Liver (tissue), 9 donors: ENCODE data around the gene ERGIC1. TPM values are rescaled to one million over a fixed set of nuclear protein-coding genes. Genes with fewer than 3 reads are reported as not detected.

Experiments used
- DNase-seq: peaks from one replicate; pipeline ENCODE4 v3.0.0-alpha.2; 2017; ENCODE audit warnings: low spot score
- H3K27ac ChIP-seq, 2 donors: one replicate each; pipeline ENCODE4 v1.7.0; 2013; ENCODE audit warnings: inconsistent platforms in 2 of 2, low read length in 2 of 2, control low read depth in 1 of 2, low read depth in 1 of 2, mild to moderate bottlenecking in 1 of 2
- H3K27me3 ChIP-seq, 4 donors: one replicate each; pipeline versions ENCODE4 v1.6.1 to v1.7.0; 2013; ENCODE audit warnings: low read length in 3 of 4, inconsistent platforms in 1 of 4, mild to moderate bottlenecking in 1 of 4, moderate library complexity in 1 of 4; ENCODE audit not compliant: control insufficient read depth in 4 of 4, insufficient read depth in 4 of 4
- H3K36me3 ChIP-seq, 4 donors: one replicate each; pipeline versions ENCODE4 v1.6.1 to v1.7.0; 2013; ENCODE audit warnings: low read length in 3 of 4, mild to moderate bottlenecking in 3 of 4, low read depth in 1 of 4, moderate library complexity in 1 of 4; ENCODE audit not compliant: control insufficient read depth in 4 of 4, insufficient read depth in 3 of 4
- H3K4me1 ChIP-seq, 4 donors: one replicate each; pipeline versions ENCODE4 v1.6.1 to v1.7.0; 2013; ENCODE audit warnings: low read length in 3 of 4, mild to moderate bottlenecking in 3 of 4, moderate library complexity in 1 of 4; ENCODE audit not compliant: control insufficient read depth in 4 of 4, insufficient read depth in 4 of 4
- H3K4me3 ChIP-seq, 3 donors: one replicate each; pipeline versions ENCODE4 v1.6.1 to v1.7.0; 2013; ENCODE audit warnings: low read length in 3 of 3, control low read depth in 1 of 3, low read depth in 1 of 3, mild to moderate bottlenecking in 1 of 3
- H3K9ac ChIP-seq, 2 donors: one replicate each; pipeline ENCODE4 v1.7.0; 2013; ENCODE audit warnings: low read length in 2 of 2, mild to moderate bottlenecking in 2 of 2, moderate library complexity in 2 of 2, control low read depth in 1 of 2, low read depth in 1 of 2
- H3K9me3 ChIP-seq, 4 donors: one replicate each; pipeline versions ENCODE4 v1.6.1 to v1.7.0; 2013; ENCODE audit warnings: low read length in 3 of 4; ENCODE audit not compliant: control insufficient read depth in 4 of 4
- ATF3 ChIP-seq: IDR thresholded peaks from 2 replicates; pipeline ENCODE4 v1.6.1; 2016; ENCODE audit warnings: antibody characterized with exemption
- CTCF ChIP-seq: fragments of 150-350 bp; IDR thresholded peaks from 2 replicates; pipeline ENCODE4 v1.5.1; 2017; ENCODE audit warnings: improper control_type of control experiment, low read depth, low read length; ENCODE audit not compliant: missing input control
- EGR1 ChIP-seq, 2 donors: IDR thresholded peaks; 2 replicates each; pipeline ENCODE4 v1.6.1; 2016 to 2018; ENCODE audit warnings: antibody characterized with exemption in 2 of 2, low read depth in 2 of 2
- FOXA1 ChIP-seq: IDR thresholded peaks from 2 replicates; pipeline ENCODE4 v1.6.1; 2016; ENCODE audit warnings: antibody characterized with exemption
- FOXA2 ChIP-seq: IDR thresholded peaks from 2 replicates; pipeline ENCODE4 v1.6.1; 2016; ENCODE audit warnings: antibody characterized with exemption
- GABPA ChIP-seq, 2 donors: IDR thresholded peaks in 1 of 2; conservative IDR thresholded peaks in 1 of 2; 2 replicates each; pipeline ENCODE4 v1.6.1; 2016; ENCODE audit warnings: antibody characterized with exemption in 2 of 2, mild to moderate bottlenecking in 1 of 2, moderate library complexity in 1 of 2
- HNF4A ChIP-seq, 2 donors: conservative IDR thresholded peaks; 2 replicates each; pipeline ENCODE4 v1.6.1; 2016; ENCODE audit warnings: antibody characterized with exemption in 2 of 2, mild to moderate bottlenecking in 2 of 2
- HNF4G ChIP-seq: IDR thresholded peaks from 2 replicates; pipeline ENCODE4 v1.6.1; 2016; ENCODE audit warnings: antibody characterized with exemption
- MAX ChIP-seq: IDR thresholded peaks from 2 replicates; pipeline ENCODE4 v1.6.1; 2016; ENCODE audit warnings: antibody characterized with exemption
- NR2F2 ChIP-seq: IDR thresholded peaks from 2 replicates; pipeline ENCODE4 v1.6.1; 2016; ENCODE audit warnings: antibody characterized with exemption
- REST ChIP-seq: IDR thresholded peaks from 2 replicates; pipeline ENCODE4 v1.6.1; 2016; ENCODE audit warnings: antibody characterized with exemption, mild to moderate bottlenecking
- RXRA ChIP-seq, 2 donors: IDR thresholded peaks; 2 replicates each; pipeline ENCODE4 v1.6.1; 2017 to 2018; ENCODE audit warnings: antibody characterized with exemption in 2 of 2, mild to moderate bottlenecking in 1 of 2
- YY1 ChIP-seq: IDR thresholded peaks from 2 replicates; pipeline ENCODE4 v1.6.1; 2016; ENCODE audit warnings: antibody characterized with exemption, mild to moderate bottlenecking
- ZBTB33 ChIP-seq: IDR thresholded peaks from 2 replicates; pipeline ENCODE4 v1.6.1; 2016; ENCODE audit warnings: antibody characterized with exemption
- WGBS: extraction: QIAGEN DNeasy Blood & Tissue Kit; methylation state at CpG from one replicate; pipeline ENCODE4 v1.1.7; 2013; 5-methylcytosine and 5-hydroxymethylcytosine counted together
- polyA plus RNA-seq, 2 donors: library from polyadenylated mRNA; stranded (reverse) in 1 of 2; unstranded in 1 of 2; fragments of 200-250 nt in 1 of 2; fragments of >200 nt in 1 of 2; fragmentation: Nextera tagmentation in 1 of 2; extraction: Ambion mirVana in 1 of 2; gene quantifications; one replicate each; pipeline versions ENCODE4 v1.2.1 to v1.2.3, GENCODE V29; 2013 to 2015
- total RNA-seq, 2 donors: library from RNA; depleted of rRNA; stranded (reverse); fragments of >200 nt; gene quantifications; one replicate each; pipeline ENCODE4 v1.2.3, GENCODE V29; 2014
- donor health status: healthy.
- donor health status: healthy.
- donor health status: healthy.
- donor health status: healthy.
- donor health status: healthy.

The ERGIC1 gene
- total and polyA plus RNA-seq, 4 donors = 45.4 to 155 (median 101) TPM

GRCh38 chr5:172921906-172922305, 87.9 kb downstream of the ERGIC1 start:
- Histone ChIP-seq H3K4me1 (no peaks in the 10 kb centered on the region), H3K27ac (no peak overlapping the region), H3K9ac (no peak overlapping the region), H3K36me3 (peaks cover 9 to 43% (median 26%) of the 10 kb centered on the region in 4 donors), H3K4me3 (no peak overlapping the region), H3K9me3 (no peaks in the 10 kb centered on the region), H3K27me3 (no peaks in the 10 kb centered on the region)
- no peak for DNase-seq
- WGBS = 95% methylated on average over 7 of the region's 7 CpGs
- TF ChIP-seq EGR1 (IDR thresholded peaks at IDR 0.05; ENCODE audit: low read depth in 2 of 2) (no peak), REST (no peak)

GRCh38 chr5:172923539-172923938, 89.5 kb downstream of the ERGIC1 start:
- TF ChIP-seq FOXA1 (no peak), HNF4G (no peak), CTCF (no peak), FOXA2 (no peak), MAX (no peak), YY1 (no peak)
- no peaks in the 10 kb centered on the region for H3K4me1 ChIP-seq
- WGBS = 96% methylated on average over 5 of the region's 5 CpGs
- no peaks in the 10 kb centered on the region for H3K9me3 ChIP-seq
- no peak overlapping the region for H3K27ac ChIP-seq
- peaks cover 9 to 48% (median 25%) of the 10 kb centered on the region in 4 donors for H3K36me3 ChIP-seq
- H3K27me3 ChIP-seq = no peaks in the 10 kb centered on the region
- H3K4me3 ChIP-seq = no peak overlapping the region
- no peak for DNase-seq
- H3K9ac ChIP-seq = no peak overlapping the region

GRCh38 chr5:172925336-172925948, 91.4 kb downstream of the ERGIC1 start:
- 76% methylated on average over 9 of the region's 9 CpGs for WGBS
- Histone ChIP-seq H3K9me3 (no peaks in the 10 kb centered on the region), H3K4me3 (no peak overlapping the region), H3K27me3 (no peaks in the 10 kb centered on the region), H3K9ac (no peak overlapping the region), H3K27ac (no peak overlapping the region), H3K4me1 (no peaks in the 10 kb centered on the region), H3K36me3 (peaks cover 3 to 36% (median 19%) of the 10 kb centered on the region in 4 donors)
- no peak for TF ChIP-seq NR2F2
- no peak for TF ChIP-seq ZBTB33
- TF ChIP-seq FOXA1 = no peak
- no peak for TF ChIP-seq FOXA2
- no peak for TF ChIP-seq GABPA (IDR thresholded peaks at IDR 0.05 in 1 of 2, conservative IDR thresholded peaks at IDR 0.05 in 1 of 2)
- TF ChIP-seq EGR1 (IDR thresholded peaks at IDR 0.05; ENCODE audit: low read depth in 2 of 2) = no peak
- TF ChIP-seq ATF3 = no peak
- no peak for TF ChIP-seq HNF4A (conservative IDR thresholded peaks at IDR 0.05)
- TF ChIP-seq RXRA (IDR thresholded peaks at IDR 0.05) = no peak
- TF ChIP-seq YY1 = no peak
- DNase-seq = no peak
